ENCODE measurements around the gene SCUBE1. TPM values are rescaled to one million over a fixed set of nuclear protein-coding genes. Genes with fewer than 3 reads are reported as not detected.

The SCUBE1 gene
- total RNA-seq: 0.39 and 0.44 TPM in 2 replicates

- intact Hi-C loops (cut with micrococcal nuclease): no loop called here
Measured at GRCh38 chr22:43343262-43343669, at the start of gene SCUBE1. Gene SCUBE1 (minus strand): TSS chr22:43343372. CDS start chr22:43343261, 111 bp downstream.

GRCh38 chr22:43392385-43392989, 49.3 kb upstream of the SCUBE1 start:
- intact Hi-C loops (cut with micrococcal nuclease): no loop called here

- intact Hi-C loops (cut with micrococcal nuclease): no loop called here
Measured at GRCh38 chr22:43391306-43391705, 48.1 kb upstream of the SCUBE1 start.

- intact Hi-C loops (cut with micrococcal nuclease): no loop called here
Measured at GRCh38 chr22:43390872-43391271, 47.7 kb upstream of the SCUBE1 start.

- intact Hi-C loops (cut with micrococcal nuclease): no loop called here
Measured at GRCh38 chr22:43390166-43390565, 47.0 kb upstream of the SCUBE1 start.

- intact Hi-C loops (cut with micrococcal nuclease): loop anchor here (5.0 kb wide), 1 partner anchor 93 kb away; no protein-coding TSS in a partner anchor
Measured at GRCh38 chr22:43389227-43389836, 46.2 kb upstream of the SCUBE1 start.

GRCh38 chr22:43388420-43388851, 45.3 kb upstream of the SCUBE1 start:
- intact Hi-C loops (cut with micrococcal nuclease): loop anchor here (1.0 to 5.0 kb wide), 2 partner anchors 94 to 1238 kb away; no protein-coding TSS in a partner anchor

GRCh38 chr22:43387815-43388214, 44.6 kb upstream of the SCUBE1 start:
- intact Hi-C loops (cut with micrococcal nuclease): loop anchor here (1.0 to 5.0 kb wide), 2 partner anchors 94 to 1238 kb away; no protein-coding TSS in a partner anchor

- intact Hi-C loops (cut with micrococcal nuclease): loop anchor here (1.0 to 5.0 kb wide), 5 partner anchors 40 to 155 kb away; no protein-coding TSS in a partner anchor
Measured at GRCh38 chr22:43385770-43386641, 42.8 kb upstream of the SCUBE1 start.

- intact Hi-C loops (cut with micrococcal nuclease): loop anchor here (1.0 to 5.0 kb wide), 5 partner anchors 39 to 154 kb away; no protein-coding TSS in a partner anchor
Measured at GRCh38 chr22:43384863-43385262, 41.7 kb upstream of the SCUBE1 start.

GRCh38 chr22:43381693-43382092, 38.5 kb upstream of the SCUBE1 start:
- intact Hi-C loops (cut with micrococcal nuclease): no loop called here

- intact Hi-C loops (cut with micrococcal nuclease): no loop called here
Measured at GRCh38 chr22:43377896-43378704, 34.9 kb upstream of the SCUBE1 start.

GRCh38 chr22:43377548-43377895, 34.4 kb upstream of the SCUBE1 start:
- intact Hi-C loops (cut with micrococcal nuclease): no loop called here

GRCh38 chr22:43376765-43377547, 33.8 kb upstream of the SCUBE1 start:
- intact Hi-C loops (cut with micrococcal nuclease): no loop called here

GRCh38 chr22:43375951-43376455, 32.8 kb upstream of the SCUBE1 start:
- intact Hi-C loops (cut with micrococcal nuclease): no loop called here

GRCh38 chr22:43370036-43370435, 26.9 kb upstream of the SCUBE1 start:
- intact Hi-C loops (cut with micrococcal nuclease): no loop called here

GRCh38 chr22:43365715-43366440, 22.7 kb upstream of the SCUBE1 start:
- intact Hi-C loops (cut with micrococcal nuclease): no loop called here

- intact Hi-C loops (cut with micrococcal nuclease): no loop called here
Measured at GRCh38 chr22:43364169-43364435, 20.9 kb upstream of the SCUBE1 start.

- intact Hi-C loops (cut with micrococcal nuclease): no loop called here
Measured at GRCh38 chr22:43363315-43364168, 20.4 kb upstream of the SCUBE1 start.
